ENCODE measurements around the gene TMEM127.
"Not testable (repeated sequence)": the region's sequence is repeated elsewhere in the genome, so short reads cannot be mapped to it uniquely, and the experiment has no call there.

The TMEM127 gene

GRCh38 chr2:96240341-96241038, 25.3 kb downstream of the TMEM127 start:
- DNase-seq: no peak

- no peak for DNase-seq
These were observed 26.0 kb downstream of the TMEM127 start for GRCh38 chr2:96239745-96240264.

GRCh38 chr2:96239091-96239490, 26.7 kb downstream of the TMEM127 start:
- no peak for DNase-seq

- DNase-seq: no peak
These were observed 27.5 kb downstream of the TMEM127 start for GRCh38 chr2:96238266-96238665.

GRCh38 chr2:96236882-96237281, 28.9 kb downstream of the TMEM127 start:
- no peak for DNase-seq

- DNase-seq: no peak
These were observed 31.9 kb downstream of the TMEM127 start for GRCh38 chr2:96233880-96234316.

GRCh38 chr2:96233436-96233835, 32.4 kb downstream of the TMEM127 start:
- DNase-seq: no peak

- no peak for DNase-seq
These were observed 34.5 kb downstream of the TMEM127 start for GRCh38 chr2:96231316-96231715.

- DNase-seq: no peak
These were observed 40.7 kb downstream of the TMEM127 start for GRCh38 chr2:96225016-96225533.

GRCh38 chr2:96221106-96221505, 44.7 kb downstream of the TMEM127 start:
- not testable (repeated sequence) for DNase-seq

GRCh38 chr2:96219959-96220358, 45.8 kb downstream of the TMEM127 start:
- not testable (repeated sequence) for DNase-seq

- no peak for DNase-seq
These were observed 47.2 kb downstream of the TMEM127 start for GRCh38 chr2:96218508-96219131.

GRCh38 chr2:96214554-96214953, 51.2 kb downstream of the TMEM127 start:
- no peak for DNase-seq

GRCh38 chr2:96213379-96213778, 52.4 kb downstream of the TMEM127 start:
- no peak for DNase-seq

GRCh38 chr2:96212339-96212738, 53.5 kb downstream of the TMEM127 start:
- no peak for DNase-seq

- no peak for DNase-seq
These were observed 56.1 kb downstream of the TMEM127 start for GRCh38 chr2:96209729-96210085.

GRCh38 chr2:96209011-96209728, 56.6 kb downstream of the TMEM127 start:
- no peak for DNase-seq

GRCh38 chr2:96208143-96209010, 57.4 kb downstream of the TMEM127 start, which contains the start of gene STARD7:
STARD7 (minus strand) TSS chr2:96208827; CDS start chr2:96208434, 393 bp downstream.
- DNase-seq: peak; percentile 98

- no peak for DNase-seq
These were observed 58.0 kb downstream of the TMEM127 start for GRCh38 chr2:96207774-96208142.

GRCh38 chr2:96207073-96207773, 58.6 kb downstream of the TMEM127 start:
- DNase-seq: no peak

- no peak for DNase-seq
These were observed 59.9 kb downstream of the TMEM127 start for GRCh38 chr2:96205888-96206287.
